Mononuclear cell (primary cell): ENCODE measurements around the gene CENPS. TPM values are rescaled to one million over a fixed set of nuclear protein-coding genes. Genes with fewer than 3 reads are reported as not detected.

ENCODE experiments used
- H3K27me3 ChIP-seq: 2 replicates; pipeline ENCODE4 v1.6.0; 2011; ENCODE audit warnings: low read length, control low read depth; ENCODE audit not compliant: insufficient read depth
- H3K4me1 ChIP-seq: 2 replicates; pipeline ENCODE4 v1.5.1; 2011; ENCODE audit warnings: mild to moderate bottlenecking, low read length, control low read depth; ENCODE audit not compliant: insufficient read depth
- H3K4me3 ChIP-seq: 2 replicates; pipeline ENCODE4 v1.5.1; 2011; ENCODE audit warnings: mild to moderate bottlenecking, low read length, moderate library complexity
- H3K9me3 ChIP-seq: 2 replicates; pipeline ENCODE4 v1.5.1; 2011; ENCODE audit warnings: low read depth, mild to moderate bottlenecking, control low read depth, low read length
- total RNA-seq: library from RNA; depleted of rRNA; stranded (reverse); fragments of >200 nt; gene quantifications from one replicate; pipeline ENCODE4 v1.2.3, GENCODE V29; 2012

The CENPS gene
- 1.8 TPM for total RNA-seq

DNA sequence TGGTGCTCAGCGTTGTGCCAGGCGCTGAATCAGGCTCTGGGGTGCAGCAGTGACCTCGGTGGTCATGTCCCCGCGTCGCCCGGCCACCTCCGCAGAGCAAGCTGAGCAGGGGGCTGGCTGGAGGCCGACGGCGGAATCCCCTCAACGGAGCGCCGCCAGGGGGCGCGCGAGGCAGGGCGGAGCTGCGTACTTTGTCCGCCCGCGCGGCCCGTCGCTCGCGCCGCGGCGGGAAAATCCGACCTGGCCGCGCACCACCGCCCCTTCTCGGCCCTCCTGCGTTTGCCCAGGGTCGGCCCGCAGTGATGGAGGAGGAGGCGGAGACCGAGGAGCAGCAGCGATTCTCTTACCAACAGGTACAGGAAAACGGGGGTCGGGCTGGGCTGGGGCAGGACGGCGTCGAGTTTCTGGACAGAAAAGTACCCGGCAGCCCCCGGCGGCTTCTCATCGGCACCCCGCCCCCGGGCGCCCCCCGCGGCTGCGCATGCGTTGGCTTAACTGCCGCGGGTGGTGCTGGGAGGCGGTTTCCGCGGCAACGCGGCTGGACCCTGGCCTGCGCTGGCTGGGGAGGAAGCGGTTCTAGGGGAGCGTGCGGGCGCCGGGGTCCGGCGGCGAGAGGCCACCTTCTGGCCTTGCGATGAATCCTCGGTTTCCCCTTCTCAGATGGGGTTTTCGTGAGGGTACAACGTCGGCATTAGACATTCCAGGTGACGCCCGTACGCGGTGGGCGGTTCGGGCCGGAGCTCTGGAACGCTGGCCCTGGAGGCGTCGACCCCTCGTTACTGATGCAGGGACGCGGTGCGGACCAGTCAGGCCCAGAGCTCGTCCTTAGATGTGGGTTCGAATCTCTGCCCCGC, at the start of gene CENPS:
Gene CENPS, plus strand, starts transcription at position 218 of the 854 bp plus-strand sequence. Its CDS starts 85 bp downstream, at position 303.
- Histone ChIP-seq H3K27me3 (no peaks in the 10 kb centered on the region), H3K4me3 (peak within 1 kb of the TSS; percentile 60), H3K9me3 (no peaks in the 10 kb centered on the region), H3K4me1 (peaks cover 29% of the 10 kb centered on the region)

DNA sequence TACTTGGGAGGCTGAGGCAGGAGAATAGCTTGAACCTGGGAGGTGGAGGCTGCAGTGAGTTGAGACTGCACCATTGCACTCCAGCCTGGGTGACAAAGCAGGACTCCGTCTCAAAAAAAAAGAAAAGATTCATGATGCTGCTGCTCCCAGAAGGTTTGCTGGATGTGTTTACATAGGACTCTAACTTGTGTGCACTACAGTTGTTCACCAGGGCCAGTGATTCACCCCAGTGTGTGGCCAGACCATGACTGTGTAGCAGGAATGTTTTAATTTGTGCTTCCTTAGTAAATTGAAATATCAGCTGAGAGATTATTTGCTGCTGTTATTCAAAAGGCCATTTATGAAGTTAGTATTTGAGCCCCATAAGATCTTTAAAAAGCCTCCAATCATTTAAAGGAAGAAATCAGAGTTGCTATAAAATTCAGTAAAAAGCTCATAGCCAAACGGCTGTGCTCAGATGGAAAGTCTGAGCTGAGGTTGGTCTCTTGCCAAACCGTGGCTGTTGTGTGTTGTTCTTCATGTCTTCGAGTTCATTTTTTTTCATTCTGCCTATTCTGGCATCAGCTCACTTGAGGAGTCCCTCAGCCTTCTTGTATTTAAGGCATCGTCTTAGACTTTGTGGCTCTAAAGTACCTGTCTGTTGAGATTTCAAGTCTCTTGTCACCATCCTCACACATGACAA, 49.5 kb upstream of the CENPS start:
- H3K4me3 ChIP-seq = no peak overlapping the region

DNA sequence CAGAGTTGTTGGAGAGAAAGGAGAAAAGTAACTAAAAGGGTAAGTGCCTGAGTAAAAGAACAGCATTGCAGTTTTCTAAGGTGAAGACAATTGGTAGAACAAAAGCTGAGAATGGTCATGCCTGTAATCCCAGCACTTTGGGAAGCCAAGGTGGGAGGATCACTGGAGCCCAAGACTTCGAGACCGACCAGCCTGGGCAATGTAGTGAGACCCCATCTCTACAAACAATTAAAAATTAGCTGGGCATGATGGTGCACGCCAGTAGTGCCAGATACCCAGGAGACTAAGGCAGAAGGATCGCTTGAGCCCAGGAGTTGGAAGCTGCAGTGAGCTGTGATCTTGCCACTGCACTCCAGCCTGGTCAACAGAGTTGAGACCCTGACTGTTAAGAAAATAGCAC, 46.6 kb upstream of the CENPS start:
- no peaks in the 10 kb centered on the region for H3K27me3 ChIP-seq
- H3K9me3 ChIP-seq = no peaks in the 10 kb centered on the region
- H3K4me3 ChIP-seq = no peak overlapping the region
- peaks cover 23% of the 10 kb centered on the region for H3K4me1 ChIP-seq

More for the DNA sequence above, 49.5 kb upstream of the CENPS start:
- no peaks in the 10 kb centered on the region for H3K27me3 ChIP-seq
- no peaks in the 10 kb centered on the region for H3K9me3 ChIP-seq
- peaks cover 19% of the 10 kb centered on the region for H3K4me1 ChIP-seq

DNA sequence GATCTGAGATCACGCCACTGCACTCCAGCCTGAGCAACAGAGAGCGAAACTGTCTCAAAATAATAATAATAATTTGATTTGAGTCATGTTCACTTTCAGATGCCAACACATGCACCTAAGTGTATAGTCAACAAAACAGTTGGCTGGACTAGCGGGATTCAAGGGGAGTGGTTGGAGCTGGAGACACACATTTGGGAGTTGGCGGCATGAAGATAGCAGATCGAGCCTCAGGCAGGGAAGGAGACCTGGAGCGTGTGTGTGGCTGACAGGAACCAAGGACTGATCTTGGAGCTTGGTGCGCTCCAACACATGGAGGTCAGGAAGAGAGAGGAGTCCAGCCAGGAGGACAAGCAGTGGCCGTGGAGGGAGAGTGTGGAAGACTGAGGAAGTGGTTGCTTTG, 46.0 kb upstream of the CENPS start:
- no peaks in the 10 kb centered on the region for H3K9me3 ChIP-seq
- no peaks in the 10 kb centered on the region for H3K27me3 ChIP-seq
- H3K4me1 ChIP-seq = peaks cover 26% of the 10 kb centered on the region
- H3K4me3 ChIP-seq = no peak overlapping the region

DNA sequence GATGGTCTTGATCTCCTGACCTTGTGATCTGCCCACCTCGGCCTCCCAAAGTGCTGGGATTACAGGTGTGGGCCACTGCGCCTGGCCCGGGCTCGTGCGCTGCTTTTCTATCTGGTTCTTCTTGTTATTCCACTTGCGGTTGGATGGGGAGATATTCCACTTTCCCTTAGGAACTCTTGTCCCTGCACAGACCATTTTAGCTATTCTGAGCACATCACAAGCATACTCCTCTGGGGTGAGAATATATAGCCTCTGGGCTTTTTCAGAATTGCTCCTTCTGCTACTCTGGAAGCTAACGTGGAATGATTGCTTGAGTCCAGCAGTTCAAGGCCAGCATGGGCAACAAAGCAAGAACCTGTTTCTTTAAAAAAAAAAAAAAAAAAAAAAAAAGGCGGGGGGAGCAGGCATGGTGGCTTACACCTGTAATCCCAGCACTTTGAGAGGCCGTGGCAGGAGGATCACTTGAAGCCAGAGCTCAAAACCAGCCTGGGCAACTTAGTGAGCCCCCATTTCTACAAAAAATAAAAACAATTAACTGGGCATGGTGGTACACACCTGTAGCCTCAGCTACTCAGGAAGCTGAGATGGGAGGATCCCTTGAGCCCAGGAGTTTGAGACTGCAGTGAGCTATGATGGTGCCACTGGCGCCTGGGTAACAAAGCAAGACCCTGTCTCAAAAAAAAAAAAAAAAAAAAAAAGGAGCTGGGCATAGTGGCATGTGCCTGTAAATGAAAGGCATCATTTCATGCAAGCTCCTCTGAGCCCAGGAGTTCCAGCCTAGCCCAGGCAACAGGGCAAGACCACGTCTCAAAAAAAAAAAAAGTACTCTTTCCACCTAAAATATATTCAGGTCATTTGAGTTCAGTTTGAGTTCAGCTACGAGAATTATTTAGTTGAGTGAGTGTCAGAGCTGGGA, 43.2 kb upstream of the CENPS start:
- Histone ChIP-seq H3K27me3 (no peaks in the 10 kb centered on the region), H3K4me1 (peaks cover 33% of the 10 kb centered on the region), H3K4me3 (no peak overlapping the region), H3K9me3 (no peaks in the 10 kb centered on the region)

DNA sequence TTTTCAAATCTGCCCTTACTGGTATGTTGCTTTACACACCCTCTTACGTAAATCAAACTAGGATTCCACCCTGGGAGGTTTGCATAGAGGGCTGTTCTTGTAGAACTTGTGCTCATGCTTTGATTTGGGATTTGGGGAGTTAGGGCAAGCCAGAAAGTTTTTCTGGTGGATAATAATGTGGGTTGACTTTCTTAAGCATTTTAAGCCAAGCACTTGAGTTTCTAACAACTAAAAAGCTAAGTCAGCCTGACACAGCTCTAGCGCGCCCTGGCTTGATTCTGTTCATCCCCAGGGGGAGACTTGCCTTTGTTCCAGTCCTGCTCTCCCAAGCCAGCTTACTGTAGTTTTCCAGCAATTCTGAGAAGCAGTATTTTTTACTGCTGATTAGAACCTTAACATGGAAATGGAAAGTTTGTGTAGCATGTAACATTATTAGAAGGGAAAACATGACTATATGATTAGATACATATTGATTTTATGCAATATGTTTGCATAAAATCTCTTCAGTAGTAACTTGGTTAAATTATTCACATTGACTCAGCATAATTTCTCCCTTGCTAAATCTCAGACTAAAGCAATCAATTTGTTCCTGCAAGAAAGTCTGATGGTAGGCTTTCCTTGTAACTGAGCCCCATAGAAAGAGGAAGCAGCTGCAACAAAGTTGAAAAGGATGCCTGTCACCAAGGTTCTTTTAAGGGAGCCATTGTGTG, 42.4 kb upstream of the CENPS start:
- no peak overlapping the region for H3K4me3 ChIP-seq
- no peaks in the 10 kb centered on the region for H3K27me3 ChIP-seq
- H3K4me1 ChIP-seq = peaks cover 33% of the 10 kb centered on the region
- H3K9me3 ChIP-seq = no peaks in the 10 kb centered on the region

DNA sequence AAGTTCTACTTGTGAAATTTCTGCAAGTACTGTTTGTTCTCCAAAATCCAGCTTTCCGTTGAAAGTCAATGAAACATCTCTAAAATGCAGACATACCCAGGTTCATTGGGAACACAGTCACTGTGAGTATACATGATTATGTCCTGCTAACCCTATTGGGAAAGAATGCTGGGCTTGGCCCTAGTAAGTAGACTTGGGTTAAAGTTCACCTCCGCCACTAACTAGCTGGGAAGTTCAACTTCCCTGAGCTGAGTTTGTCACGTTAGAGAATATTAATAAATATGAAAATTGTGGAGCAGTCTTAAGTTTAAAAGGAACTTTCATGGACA, 41.9 kb upstream of the CENPS start:
- H3K4me3 ChIP-seq = no peak overlapping the region
- no peaks in the 10 kb centered on the region for H3K27me3 ChIP-seq
- H3K4me1 ChIP-seq = peaks cover 33% of the 10 kb centered on the region
- H3K9me3 ChIP-seq = no peaks in the 10 kb centered on the region

DNA sequence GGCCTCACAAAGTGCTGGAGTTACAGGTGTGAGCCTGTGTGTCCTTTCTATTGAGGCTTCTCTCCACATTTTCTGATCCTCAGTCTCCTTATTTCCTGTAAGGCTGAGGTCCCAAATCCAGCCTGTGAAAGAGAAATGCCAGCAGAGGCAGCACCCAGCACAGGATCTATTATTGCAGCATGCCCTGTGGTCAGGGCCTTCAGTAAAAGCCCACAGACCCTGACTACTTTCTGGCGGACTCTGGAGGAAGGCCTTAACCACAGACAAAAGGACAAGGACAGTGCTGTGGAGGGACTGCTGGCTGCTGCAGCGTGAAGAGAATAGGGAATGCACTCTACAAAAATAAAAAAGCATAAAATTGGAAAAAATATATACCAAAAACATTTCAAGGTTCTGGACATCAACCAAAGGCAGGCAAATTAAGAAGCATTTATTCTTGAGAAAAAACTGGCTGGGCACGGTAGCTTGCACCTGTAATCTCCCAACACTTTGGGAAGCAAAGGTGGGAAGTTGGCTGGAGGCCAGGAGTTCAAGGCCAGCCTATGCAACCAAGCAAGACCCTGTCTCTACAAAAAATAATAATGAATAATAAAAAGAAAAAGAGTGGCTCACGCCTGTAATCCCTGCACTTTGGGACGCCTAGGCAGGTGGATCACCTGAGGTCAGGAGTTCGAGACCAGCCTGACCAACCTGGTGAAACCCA, 40.8 kb upstream of the CENPS start:
- H3K4me1 ChIP-seq = peaks cover 33% of the 10 kb centered on the region
- no peak overlapping the region for H3K4me3 ChIP-seq
- H3K27me3 ChIP-seq = no peaks in the 10 kb centered on the region
- H3K9me3 ChIP-seq = no peaks in the 10 kb centered on the region

DNA sequence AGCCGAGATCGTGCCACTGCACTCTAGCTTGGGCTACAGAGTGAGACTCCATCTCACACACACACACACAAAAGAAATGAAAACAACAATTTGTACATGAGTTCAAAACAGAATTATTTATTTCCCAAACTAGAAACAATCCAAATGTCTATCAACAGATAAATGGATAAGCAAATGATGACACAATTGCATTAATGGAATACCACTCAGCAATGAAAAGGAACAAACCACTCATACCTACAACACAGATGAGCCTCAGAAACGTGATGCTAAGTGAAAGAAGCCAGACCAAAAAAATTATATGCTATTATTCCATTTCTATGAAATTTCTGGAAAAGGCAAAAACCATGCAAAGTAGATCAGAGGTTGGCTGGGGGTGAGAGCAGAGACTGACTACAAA, 33.4 kb upstream of the CENPS start:
- H3K9me3 ChIP-seq = no peaks in the 10 kb centered on the region
- no peak overlapping the region for H3K4me3 ChIP-seq
- H3K4me1 ChIP-seq = peaks cover 36% of the 10 kb centered on the region
- no peaks in the 10 kb centered on the region for H3K27me3 ChIP-seq

DNA sequence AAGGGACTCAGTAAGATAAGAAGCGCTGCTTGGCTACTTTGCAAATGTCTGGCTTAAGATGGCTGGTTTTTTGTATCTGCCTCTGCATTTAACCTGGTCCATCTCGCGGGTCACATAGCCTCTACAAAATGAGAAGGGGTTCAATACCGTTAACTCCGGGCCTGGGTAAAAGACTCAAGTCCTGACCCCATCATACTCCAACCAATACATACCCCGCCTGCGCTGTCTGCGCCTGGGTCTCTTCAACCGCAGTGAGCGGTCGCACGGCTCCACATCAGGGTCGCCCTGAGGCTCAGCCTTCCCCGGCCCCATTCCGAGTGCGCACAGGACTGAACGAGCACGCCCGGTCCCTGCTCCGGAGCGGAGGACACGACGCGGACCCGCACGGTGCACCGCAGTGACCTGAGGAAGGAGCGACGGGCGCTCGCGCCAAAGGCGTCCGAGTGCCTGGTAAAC, 31.9 kb upstream of the CENPS start:
- H3K4me1 ChIP-seq = peaks cover 36% of the 10 kb centered on the region
- peak overlapping the region; percentile 88 for H3K4me3 ChIP-seq
- H3K9me3 ChIP-seq = no peaks in the 10 kb centered on the region
- H3K27me3 ChIP-seq = no peaks in the 10 kb centered on the region

DNA sequence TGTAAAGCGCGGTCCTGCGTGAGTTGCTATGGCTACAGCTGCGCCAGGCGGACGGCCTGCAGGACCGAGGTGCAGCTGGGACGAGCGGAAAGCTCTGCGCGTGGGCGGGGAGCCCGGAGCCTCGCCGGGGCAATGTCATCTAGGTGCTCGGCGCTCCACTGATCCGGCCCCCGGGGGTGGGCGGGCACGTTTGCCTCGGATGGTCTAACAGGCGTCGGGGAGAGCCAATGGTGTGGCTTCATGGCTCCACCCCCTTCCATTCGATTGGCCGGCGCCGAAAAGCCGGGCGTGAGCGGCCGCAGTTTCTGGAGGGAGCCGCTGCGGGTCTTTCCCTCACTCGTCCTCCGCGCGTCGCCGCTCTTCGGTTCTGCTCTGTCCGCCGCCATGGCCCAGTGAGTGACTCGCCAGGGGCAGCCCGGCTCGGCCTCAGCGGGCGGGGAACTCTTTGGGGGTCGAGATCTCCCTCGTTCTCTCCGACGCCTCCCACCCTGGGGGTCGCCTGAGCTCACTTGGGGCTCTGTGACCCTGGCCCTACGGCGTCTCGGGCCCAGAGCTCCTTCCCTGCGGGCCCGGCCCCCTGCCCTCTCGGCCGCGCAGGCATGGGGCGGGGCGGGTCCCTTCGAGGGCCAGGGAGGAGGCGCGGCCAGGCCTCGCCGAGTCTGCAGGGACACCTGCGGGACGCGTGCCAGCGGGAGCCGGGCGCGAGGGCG, 31.3 kb upstream of the CENPS start, which contains the start of gene PGD:
Gene PGD, plus strand, starts transcription at position 331 of the 710 bp plus-strand sequence. Its CDS starts 54 bp downstream, at position 385.
- Histone ChIP-seq H3K4me1 (peaks cover 36% of the 10 kb centered on the region), H3K4me3 (peak within 1 kb of the TSS; percentile 88), H3K9me3 (no peaks in the 10 kb centered on the region), H3K27me3 (no peaks in the 10 kb centered on the region)

DNA sequence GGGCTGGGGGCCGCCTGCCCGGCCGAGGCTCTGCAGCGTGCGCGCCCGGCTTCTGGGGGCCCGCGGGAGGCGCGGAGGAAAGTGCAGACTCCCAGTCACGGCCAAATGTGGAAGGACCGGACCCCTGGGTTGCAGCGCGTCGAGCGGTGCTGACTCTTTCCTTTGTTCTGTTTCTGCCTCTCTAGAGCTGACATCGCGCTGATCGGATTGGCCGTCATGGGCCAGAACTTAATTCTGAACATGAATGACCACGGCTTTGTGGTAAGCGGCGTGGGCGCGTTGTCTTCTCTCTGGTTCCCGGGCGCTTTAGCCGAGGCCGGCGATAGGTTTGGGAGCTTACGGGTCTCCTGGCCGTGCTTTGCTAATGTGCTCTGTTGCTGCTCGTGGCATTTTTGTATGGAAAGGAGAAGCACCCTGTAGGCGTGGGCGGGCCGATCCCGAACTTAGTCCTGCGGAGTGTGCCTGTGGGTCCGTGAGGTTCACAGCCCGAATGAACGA, 30.7 kb upstream of the CENPS start:
- Histone ChIP-seq H3K4me1 (peaks cover 36% of the 10 kb centered on the region), H3K9me3 (no peaks in the 10 kb centered on the region), H3K4me3 (peak overlapping the region; percentile 88), H3K27me3 (no peaks in the 10 kb centered on the region)

DNA sequence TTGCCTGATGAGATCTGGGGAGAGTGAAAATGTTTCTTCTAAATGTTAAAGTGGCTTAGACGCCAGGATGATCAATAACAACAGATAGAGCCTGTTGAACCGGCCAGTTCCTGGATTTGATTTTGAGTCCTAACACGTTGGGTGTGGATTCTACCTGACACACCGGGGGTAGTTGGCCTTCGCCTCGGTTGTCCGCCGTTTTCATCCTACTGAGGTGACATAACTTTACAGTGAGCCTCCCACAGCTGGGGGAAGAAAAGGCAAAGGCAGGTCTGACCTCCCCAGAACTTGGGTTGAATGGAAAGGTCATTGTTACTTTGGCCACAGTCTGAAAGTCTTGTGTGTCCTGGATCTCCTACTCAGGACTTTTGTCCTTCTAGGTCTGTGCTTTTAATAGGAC, 30.2 kb upstream of the CENPS start:
- Histone ChIP-seq H3K27me3 (no peaks in the 10 kb centered on the region), H3K4me1 (peaks cover 36% of the 10 kb centered on the region), H3K9me3 (no peaks in the 10 kb centered on the region), H3K4me3 (peak overlapping the region; percentile 88)
